NCI-H2196 treated with DMSO at 0.1 percent for 48 hours (cell line): ENCODE data around the gene PPP2R5E.

ENCODE experiments used
- DNase-seq: peaks from one replicate; lab custom pipeline; 2025; ENCODE audit not compliant: unreplicated experiment; lab: John Stamatoyannopoulos, UW

PPP2R5E gene

DNA sequence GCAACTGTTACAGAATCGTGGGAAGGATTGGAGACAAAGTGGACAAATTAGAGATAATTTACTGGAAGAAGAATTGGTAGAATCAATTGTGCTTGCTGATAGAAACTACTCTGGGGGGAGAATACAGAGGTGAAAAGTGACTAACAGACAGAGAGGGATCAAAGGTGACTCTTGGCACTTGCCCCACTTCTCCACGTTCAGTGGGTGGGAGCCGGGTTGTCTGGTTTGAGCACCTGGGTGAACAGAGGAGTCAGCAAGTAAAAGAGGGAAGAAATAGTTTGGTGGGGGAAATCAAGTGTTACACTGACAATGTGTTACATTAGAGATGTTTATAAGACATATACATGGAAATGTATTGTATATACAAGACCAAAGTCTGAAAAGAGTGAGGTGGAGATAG lies 69.1 kb downstream of the PPP2R5E start:
- DNase-seq = no peak

DNA sequence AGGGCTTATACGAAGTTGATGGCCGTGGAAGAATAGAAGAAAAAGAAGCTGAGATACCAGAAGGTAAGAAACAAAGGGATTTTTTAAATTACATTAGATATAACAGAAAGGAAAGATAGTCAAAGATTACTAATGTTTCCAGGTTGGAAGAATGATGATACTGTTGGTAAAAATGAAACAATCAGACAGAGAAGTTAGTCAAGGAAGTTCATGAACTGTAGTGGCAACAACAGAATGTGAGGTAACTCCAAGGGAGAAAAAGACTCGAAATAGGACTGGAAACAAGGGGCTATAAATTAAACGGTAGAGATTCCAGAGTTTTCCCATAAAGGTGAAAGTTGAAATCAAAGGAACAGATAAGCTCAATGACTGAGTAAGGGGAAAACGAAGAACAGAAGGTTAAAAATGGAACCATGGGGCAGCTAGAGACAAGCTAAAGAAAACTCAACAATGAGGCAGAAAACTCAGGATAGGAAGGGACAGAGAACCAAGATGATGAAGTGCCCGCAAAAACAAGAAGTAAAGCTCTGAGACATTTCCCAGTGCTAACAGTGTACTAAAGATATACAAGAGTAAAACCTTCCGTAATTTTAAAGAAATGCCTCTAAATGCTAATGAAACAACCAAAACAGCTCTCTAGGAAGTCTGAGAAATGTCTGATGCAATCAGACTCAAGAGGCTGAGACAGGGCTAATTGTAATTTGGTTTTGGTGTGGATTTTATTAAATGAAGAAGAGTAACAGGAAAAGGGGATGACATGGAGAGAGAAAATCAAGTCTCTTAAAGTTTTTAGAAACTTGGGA lies 70.0 kb downstream of the PPP2R5E start:
- no peak for DNase-seq

- peak; percentile 7 for DNase-seq
These were observed 72.0 kb downstream of the PPP2R5E start for GRCh38 chr14:63470962-63471793.

GRCh38 chr14:63468294-63468693 lies 74.9 kb downstream of the PPP2R5E start:
- DNase-seq = no peak

DNA sequence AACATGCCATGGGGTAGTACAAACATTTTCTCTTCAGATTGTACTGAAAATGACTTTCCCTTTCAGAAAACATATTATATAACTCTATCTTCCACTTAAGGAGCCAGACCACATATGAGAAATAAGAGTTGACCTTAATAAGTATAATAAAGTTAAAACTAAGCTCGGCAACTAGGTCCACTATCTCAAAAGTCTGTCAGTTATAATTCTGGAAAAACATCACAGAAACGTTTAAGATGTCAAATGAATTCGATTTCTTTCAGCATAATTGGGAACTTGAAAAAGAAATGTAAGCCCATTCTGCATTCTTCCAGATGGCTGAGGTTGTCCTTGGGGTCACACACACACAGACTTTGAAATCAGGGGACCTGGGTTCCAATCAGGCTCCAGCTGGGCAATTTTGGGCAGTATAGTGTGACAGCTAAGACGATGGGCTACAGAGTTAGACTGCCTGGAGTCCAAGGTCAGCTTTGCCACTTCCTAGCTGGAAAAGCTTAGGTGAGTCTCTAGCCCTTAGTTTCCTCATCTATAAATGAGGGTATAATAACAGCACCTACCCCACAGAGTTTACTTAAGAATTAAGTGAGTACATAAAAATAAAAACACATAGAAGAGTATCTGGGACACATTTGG lies 75.6 kb downstream of the PPP2R5E start:
- no peak for DNase-seq

DNA sequence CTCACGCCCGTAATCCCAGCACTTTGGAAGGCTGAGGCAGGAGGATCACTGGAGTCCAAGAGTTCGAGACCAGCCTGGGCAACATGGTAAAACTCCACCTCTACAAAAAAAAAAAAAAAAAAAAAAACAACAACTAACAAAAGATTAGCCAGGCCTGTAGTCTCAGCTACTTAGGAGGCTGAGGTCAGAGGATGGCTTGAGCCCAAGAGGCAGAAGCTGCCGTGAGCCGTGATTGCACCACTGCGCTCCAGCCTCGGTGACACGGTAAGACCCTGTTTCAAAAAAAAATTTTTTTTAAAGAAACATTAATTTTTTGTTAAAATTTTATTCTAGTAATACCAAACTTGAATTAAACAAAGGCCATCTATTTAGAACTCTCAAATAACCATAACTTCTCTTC lies 77.8 kb downstream of the PPP2R5E start:
- DNase-seq = no peak

DNA sequence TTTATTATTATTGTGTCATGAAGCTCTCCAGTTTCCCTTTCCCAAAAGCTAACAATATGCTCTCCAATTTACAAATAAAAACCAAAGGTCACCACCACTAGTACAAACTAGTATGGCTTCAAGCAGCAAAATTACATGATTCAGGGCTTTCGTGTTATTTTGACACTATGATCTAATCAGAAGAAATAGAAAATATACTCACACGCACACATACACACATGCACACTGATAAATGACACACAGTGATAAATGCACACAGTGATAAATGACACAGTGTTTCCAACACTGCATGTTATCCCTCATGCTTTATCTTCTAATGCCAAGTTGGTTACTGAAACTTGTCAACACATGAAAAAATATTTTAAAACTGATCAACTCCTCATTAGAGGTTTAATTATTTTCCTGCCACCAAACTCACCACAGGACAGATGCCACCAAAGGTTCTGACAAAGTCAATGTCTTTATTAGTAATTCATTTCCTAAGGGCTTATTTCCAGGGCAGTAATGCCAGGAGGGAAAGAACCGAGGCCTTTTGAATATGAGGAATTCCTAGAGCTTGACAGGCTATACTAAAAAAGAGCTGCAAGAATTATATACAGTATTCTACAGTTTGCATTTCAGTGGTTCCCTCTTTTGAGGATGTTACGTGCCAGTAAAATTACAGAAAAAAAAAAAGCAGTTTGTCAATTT lies 82.4 kb downstream of the PPP2R5E start:
- DNase-seq = no peak

DNA sequence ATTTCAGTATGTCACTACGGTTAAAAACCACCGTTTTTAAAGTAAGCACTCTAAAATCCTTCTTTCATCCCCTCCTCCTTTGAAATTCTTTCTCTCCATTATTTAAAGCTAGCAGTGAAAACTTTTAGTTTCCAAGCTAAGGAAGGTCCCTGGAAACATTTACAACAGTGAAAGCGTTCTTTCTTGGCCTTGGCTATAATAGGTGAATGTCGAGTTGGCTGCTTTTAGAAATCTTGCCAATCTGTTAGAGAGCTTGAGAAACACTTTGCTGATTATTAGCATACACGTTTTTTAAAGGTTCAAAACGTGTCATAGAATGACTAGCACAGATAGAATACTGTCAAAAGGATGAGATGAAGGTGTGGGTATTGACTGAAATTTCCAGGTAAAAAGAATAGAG lies 83.4 kb downstream of the PPP2R5E start:
- no peak for DNase-seq

GRCh38 chr14:63457498-63457897 lies 85.7 kb downstream of the PPP2R5E start:
- DNase-seq = no peak

DNA sequence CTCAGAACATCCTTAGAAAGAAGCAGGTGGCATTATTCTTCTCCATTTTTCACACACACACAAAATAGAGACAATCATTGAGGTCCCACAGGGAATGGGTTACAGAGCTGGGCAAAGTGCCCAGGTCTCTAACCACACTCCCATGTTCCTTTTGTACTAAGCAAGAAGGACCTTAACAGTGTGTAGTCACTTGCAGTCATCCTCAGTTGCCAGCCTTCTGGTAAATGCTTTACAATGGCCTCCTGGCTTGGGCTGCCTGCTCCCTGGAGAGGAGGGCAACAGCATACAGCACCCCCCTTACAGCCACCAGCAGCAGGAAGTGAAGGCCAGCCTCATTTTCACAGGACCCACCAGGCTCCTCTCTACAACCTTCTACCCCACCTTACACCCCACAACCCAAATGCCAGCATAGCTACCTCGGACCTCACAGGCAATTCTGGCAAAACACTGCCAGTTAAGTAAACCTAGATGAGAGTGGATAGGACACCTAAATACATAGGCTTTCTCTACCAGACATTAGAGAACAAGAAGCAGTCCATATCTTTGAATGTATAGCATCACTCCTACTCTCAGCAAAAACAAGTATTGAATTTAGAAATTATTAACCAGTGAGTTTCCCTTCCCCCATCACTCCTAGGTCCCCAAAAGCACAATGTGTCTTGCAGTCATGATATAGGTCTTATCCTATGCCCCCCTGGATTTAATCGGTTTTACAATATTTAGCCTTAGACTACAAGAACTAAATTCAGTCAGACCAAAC lies 88.1 kb downstream of the PPP2R5E start:
- peak; percentile 26 for DNase-seq

DNA sequence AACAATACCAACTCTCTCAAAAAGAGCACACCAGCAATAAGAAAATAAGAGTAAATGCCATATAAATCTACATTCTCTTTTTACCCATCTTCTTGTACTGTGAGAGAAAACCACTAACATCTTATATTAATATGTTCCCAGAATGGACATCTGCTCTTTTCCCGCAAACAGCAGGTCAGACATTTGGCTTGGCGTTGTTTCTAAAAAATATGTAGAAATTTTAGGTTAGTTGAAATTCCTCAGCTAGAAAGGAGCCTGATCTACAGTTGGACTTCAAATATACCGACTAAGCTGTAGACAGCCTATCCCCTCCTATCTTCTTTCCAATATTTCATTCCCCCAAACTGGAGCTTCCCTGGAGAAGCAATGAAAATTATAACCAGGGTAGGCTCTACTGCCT lies 88.7 kb downstream of the PPP2R5E start:
- DNase-seq = no peak

DNA sequence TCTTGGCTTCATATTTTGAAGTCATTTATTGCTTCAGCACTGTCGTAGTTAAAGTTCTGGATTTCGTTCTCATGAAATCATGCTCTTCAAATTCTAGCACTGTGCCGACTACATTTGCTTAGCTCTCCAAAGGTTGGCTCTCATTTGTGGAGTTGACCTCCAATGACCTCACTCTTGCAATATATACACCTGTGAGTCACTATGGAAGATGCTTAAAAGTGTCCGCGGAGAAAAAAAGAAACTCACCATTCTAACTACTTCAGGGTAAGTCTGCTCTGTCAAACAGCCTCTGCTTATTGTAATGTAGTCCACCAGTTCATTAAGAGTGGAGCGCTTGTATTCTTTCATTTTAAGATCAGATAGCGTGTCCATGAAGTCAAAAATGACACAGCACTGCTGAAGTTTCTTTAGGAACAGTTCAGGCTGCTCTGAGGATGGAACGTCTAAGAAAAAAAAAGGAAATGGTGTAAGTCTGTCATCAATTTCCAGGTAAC lies 89.7 kb downstream of the PPP2R5E start:
- DNase-seq = no peak

DNA sequence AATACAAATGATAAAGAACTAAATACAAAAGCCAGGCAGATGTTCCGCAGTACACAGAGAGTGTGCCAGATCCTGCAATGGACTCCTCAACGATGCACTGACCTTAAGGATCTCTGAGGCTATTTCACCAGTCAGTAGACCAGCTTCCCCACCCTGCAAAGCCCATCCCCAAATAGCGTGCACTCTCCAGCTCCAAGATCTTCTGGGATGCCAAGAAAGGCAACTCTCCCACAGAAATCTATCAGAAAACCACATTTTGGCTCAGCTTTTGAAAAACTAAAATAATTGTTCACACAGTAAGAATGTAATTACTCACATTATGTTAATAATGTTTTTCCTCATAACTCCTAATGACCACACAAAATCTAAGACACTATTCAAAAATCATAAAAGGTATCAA lies 90.4 kb downstream of the PPP2R5E start:
- DNase-seq = no peak

DNA sequence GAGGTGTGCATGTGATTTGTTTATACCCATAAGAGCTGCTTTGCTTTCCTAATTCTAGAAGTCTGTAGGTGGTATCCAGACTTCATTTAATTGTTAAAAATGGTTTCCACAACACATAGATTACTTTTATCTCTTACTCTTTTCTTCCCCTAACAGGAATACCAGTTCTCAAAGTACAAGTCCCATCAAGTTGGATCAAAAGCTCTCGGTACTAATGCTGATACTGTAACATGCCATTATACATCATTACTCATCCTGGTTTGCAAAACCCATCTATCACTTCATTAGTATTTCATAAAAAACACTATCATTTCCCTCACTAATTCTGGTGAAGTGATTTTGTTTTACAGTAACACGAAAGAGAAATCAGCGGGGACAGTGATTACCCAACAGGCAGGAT lies 94.3 kb downstream of the PPP2R5E start:
- no peak for DNase-seq

DNA sequence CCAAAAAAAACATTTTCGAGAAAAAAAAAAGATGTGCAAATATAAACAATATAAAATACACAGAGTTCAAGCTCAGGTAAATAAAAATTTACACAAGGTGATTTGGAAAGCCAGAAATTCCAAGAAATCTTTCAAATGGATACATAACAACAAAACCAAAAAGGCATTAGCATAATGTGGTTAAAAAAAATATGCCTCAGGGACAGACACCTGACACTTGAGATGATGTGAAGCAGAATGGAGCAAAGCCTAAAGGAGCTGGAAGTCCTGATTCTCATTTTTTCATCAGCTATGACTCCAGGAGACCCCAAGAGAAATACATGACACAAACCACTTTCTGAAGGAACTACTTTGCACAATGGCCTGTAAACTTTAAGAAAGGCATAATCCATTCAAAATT lies 98.6 kb downstream of the PPP2R5E start:
- no peak for DNase-seq

DNA sequence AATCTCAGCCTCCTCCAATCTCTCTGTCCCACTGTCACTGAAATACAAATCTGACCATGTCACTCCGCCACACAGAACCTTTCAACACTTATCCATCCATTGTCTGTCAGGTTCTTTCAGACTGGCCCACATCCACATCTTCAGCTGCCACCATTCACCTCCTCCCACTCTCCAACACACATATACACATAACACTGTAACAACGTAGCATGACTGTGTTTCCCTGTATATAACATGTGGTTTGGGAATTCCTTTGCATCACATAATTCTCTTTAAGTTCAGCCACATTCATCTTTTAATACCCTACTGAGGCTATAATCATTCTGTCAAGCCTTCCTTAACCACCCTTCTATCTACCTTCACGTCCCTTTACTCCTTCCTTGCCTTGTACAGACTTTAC lies 99.2 kb downstream of the PPP2R5E start:
- no peak for DNase-seq

- DNase-seq = no peak
These were observed 99.8 kb downstream of the PPP2R5E start for GRCh38 chr14:63443361-63443760.

GRCh38 chr14:63438065-63438757 lies 105.0 kb downstream of the PPP2R5E start:
- DNase-seq = peak; percentile 87

DNA sequence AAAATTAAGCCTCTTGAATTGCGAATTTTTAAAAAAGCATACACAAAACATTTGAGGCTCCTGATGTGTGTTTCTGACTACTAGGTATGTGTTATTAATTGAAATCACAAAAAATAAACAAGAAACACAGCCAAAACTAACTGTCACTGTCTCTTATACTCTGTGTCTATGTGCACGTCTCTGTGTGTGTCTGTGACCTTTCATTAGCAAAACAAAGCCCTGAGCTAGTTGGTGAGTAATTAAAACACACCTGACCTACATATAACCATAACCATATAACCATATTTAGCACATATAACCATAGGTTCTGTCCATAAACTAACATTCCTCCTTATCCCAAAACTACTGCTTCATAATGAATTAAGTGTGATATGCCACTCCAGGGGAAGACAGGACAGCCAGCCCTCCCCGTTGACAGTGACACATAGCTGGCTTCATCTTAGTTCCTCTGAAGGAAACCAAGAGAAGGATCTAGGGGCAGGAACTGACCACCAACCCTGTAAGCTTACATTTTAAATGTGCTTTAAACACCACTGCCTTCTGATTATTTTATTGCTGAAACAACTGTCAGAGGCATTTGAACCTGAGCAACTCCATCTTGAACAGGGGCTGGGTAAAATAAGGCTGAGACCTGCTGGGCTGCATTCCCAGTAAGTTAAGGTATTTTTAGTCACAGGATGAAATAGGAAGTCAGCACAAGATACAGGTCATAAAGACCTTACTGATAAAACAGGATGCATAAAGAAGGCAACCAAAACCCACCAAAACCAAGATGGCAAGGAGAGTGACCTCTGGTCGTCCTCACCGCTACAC lies 106.7 kb downstream of the PPP2R5E start:
- DNase-seq = no peak
